ENCODE measurements around the gene SH3PXD2A.
"Not testable (repeated sequence)": the region's sequence is repeated elsewhere in the genome, so short reads cannot be mapped to it uniquely, and the experiment has no call there.

SH3PXD2A gene

DNA sequence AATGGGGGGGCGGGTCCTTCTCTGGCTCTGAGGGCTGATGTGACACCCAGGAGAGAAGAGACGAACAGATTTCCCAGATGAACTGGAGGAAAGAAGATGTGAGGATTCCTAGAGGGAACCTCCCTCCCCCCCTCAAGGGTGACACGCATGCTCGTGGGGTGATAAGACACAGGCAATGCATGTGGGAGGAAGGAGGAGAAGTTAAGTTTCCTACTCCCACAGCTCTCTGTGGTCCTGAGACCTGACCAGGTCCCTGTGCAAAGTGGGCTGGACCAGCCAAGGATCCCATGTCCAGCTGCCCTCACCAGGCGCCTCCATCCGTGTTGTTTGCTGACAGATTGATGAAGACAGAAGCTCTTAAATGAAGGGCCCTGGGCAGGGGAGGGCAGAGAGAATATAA is 112.6 kb downstream of the SH3PXD2A start:
- no peak for DNase-seq

DNA sequence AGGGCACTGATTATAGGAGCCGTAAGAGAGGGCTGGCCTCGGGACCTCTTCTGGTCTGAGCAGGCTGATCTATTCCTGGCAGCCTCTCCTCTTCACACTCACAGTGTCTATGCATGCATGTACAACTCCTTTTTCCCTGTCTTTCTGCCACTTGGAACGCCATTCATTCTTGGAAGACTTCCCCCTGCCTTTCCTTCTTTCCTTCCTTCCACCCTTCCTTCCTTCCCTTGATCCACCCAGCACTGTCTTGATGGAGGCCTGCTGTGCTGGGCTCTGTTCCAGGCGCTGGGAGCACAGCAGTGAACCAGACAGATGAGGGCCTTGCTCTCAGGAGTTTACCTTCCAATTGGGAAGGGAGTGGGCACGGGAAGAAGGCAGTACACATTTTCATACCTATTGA is 114.8 kb downstream of the SH3PXD2A start:
- no peak for DNase-seq

DNA sequence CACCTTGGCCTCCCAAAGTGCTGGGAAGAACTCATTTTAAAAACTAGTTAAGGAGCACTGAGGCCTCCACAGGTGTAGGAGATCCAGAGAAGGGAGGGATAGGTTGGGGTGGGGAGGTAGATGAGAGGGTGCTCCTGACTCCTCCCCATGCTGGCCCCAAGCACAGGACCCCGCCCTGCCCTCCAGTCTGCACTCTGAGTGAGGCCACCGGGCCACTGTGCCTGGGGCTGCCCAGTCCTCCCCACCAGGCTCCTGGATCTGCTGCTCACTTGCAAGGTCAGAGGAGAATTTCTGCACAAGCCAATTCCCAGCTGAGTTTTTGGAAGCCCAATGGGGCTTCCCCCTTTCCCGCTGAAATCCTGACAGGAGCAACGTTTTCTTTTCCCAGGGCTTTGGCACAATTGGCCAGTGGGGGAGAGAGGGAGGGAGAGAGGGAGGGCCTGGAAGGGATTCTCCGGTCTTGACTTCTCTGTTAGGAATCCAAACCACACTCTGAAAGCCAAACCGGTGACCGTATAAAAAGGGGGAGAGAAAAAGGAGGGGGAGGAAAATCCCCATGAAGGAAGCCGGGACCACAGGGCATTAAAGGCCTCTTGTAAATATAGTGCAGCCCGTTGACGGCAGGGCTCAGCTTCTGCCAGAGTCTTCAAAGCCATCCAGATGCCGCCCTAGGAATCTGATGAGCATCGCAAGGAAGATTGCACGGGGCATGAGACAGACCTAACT is 116.2 kb downstream of the SH3PXD2A start:
- peak; percentile 98 for DNase-seq

DNA sequence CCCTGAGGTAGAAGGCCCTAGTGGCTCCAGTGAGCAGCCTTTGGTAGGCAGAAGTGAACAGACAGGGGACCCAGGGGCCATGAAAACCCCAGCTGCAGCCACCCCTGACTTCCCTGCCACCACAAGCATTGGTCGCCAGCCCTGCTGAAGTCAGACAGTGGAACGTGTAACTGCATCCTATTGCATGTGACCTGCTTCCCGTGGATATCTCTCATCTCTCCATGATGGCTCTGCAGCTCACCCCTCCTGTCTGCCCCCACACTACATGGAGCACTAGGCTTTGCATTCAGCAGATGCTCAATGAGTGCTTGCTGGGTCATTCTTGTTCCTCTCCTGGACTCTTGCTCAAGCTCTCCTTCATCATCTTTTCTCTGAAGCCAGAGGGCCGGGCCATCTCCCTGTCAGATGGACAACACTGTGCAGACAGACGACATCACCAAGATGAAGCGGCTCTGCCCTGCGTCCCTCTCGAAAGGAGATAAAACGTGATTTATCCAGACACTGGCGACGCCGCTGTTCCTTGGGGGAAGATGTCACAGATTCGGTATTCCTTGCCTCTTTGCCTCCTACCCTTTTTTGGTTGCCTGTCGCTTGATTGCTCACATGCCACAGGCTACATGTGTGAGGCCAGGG is 117.5 kb downstream of the SH3PXD2A start:
- no peak for DNase-seq

DNA sequence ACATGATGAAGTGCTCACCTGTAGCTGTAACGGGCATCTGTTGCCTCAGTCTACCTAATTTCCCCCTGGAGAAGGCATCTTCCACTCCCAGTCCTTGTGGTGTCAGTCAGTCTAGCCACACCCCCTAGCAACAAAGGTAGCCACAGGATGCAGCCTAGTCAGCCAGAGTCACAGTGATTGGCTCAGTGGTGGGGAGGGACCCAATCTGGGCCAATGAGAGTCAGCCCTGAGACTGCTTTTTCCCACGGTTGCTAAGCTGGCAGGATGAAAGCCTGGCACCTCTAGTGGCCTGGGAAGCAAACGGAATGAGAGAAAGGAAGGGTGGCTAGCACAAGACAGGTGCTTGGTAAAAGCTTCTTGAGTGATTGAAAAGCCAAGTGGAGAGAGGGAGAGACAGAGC is 118.6 kb downstream of the SH3PXD2A start:
- no peak for DNase-seq

DNA sequence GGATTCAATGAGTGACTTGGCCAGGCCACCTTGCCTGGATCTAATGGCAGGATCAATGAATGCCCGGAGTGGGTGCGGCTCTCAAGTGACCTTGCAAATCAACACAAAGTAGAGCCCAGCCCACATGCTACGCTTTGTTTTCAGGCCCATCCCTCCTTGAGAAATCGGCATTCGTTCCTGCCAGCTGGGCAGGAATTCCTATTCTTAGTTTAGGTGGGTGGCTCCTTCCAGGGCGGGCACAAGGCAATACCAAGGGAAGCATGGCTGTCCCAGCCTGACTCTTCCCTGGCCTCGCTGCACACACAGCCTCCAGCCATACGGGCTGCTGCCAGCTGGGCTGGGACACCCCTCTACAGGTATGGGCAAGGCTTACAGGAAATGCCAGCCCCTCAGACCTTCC is 119.3 kb downstream of the SH3PXD2A start:
- no peak for DNase-seq

DNA sequence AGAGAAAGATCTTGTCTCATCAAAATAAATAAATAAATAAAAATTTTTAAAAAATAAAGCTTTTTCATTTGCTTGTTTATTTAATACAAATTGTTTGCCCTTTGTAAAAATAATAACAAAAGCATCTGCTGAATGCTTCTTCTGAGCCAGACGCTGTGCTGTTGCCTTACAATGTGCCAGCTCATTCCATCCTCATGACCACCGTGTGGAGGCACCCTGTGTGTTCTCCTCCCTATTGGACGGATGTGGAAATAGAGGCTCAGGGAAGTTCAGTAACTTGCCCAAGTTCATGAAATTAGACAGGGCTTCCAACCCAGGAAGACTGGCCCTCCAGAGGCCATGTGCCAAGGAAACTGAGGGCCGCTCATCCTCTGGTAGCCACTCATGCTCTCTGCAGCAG is 120.6 kb downstream of the SH3PXD2A start:
- no peak for DNase-seq

DNA sequence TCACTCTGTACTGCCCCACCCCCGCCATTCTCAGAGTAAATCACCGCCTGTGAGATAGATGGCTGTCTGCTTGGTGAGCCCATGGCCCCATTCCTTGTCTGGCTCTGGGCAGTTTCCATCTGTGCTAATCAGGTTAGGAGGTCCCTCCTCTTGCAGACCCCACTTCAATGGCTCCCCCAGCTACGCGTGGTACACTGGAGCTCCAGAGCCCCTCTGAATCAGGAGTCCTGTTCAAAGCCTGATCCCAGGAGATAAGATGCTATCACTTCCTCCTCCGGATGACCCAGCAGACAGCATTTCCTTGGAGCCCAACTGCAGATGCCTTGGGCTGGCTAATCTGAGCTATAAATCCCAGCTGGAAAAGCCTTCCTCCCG is 122.3 kb downstream of the SH3PXD2A start:
- no peak for DNase-seq

DNA sequence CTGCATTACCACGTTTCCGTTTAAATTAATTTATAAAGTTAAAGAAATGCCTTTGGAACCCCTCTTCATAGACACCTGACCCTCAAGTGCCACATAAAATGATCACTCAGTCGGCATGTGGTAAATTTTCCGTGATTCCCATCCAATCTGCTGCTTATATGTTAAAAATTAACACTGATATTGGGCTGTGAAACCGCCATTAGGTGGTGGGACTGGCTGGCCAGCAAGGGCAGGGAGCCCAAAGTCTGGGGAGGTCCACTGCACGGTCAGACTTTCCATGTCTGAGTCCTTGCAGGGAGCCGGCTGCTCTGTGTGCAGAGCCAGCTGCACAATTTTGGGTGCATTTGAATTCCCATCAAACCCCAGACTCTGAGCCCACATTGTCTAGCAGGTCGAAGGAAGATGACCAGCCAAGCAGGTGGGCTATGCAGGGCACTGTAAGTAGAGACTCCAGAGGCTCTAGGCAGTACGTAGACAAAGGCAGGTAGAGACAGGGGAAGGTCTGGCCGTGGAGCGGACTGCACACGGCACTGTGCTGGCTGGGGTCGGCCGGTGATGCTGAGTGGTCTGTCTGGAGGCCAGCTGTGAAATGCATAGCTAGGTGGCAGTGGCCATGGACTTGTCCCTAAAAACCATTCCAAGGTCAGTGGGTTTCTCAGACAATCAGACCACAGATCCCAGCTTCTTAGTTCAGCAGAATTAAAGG is 122.9 kb downstream of the SH3PXD2A start:
- DNase-seq = no peak

DNA sequence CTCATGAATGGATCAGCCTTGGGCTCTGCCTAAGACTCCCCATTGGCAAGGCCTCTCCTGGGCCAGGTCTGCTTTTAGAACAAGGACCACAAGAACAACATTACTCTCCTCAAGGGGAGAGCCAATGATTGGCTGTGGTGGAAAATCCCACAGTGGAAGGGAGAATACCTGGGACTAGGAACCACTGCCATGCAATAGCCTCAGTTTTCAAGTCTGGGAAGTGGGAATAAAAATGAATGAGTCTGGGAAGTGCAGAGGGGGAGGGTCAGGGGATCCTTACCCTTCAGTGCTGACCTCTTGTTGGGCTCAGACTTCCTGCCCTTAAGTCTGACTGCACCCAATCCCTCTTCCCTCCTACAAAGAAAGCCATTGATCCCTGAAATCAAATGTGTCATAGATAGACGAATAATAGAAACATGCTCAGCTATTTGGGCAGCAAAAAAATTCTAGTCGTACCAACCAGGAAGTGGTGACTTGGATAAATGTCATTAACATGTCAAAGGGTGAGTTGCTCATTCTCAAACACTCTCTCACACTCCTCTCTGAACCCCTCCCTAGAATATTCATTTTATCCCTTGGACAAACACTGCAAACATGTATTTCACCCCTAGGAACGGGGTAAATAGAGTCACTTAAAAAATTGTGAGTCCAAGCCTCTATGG is 123.6 kb downstream of the SH3PXD2A start:
- DNase-seq = no peak

DNA sequence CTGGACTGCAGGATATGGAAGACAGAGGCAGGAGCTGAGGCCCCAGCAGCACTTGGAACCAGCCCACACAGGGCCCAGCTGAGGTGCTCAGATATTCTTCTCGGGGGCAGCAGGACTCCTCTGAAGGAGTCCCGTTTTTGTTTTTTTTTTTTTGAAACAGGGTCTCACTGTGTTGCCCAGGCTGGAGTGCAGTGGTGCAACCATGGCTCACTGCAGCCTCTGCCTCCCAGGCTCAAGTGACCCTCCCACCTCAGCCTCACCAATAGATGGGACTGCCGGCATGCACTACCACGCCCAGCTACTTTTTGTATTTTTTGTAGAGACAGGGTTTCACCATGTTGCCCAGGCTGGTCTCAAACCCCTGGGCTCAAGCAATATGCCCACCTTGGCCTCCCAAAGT is 124.3 kb downstream of the SH3PXD2A start:
- not testable (repeated sequence) for DNase-seq

DNA sequence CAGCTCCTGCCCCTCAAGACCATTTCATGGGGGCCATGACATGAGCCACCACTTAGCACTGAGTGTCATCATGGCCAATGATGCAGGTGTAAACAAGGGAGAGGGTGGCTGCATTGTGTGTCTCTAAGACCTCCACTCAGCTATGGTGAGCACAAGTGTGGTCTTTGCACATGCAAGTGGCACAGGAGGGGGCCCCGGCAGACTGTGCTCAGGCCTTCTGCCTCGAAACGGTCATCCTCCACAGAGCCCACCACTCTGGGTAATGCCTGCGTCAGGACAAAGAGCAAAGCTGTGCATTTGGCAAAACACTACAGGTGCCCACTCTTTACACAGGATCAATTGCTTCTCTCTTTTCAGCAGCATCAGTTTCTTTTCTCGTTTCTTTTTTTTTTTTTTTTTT is 125.5 kb downstream of the SH3PXD2A start:
- no peak for DNase-seq

DNA sequence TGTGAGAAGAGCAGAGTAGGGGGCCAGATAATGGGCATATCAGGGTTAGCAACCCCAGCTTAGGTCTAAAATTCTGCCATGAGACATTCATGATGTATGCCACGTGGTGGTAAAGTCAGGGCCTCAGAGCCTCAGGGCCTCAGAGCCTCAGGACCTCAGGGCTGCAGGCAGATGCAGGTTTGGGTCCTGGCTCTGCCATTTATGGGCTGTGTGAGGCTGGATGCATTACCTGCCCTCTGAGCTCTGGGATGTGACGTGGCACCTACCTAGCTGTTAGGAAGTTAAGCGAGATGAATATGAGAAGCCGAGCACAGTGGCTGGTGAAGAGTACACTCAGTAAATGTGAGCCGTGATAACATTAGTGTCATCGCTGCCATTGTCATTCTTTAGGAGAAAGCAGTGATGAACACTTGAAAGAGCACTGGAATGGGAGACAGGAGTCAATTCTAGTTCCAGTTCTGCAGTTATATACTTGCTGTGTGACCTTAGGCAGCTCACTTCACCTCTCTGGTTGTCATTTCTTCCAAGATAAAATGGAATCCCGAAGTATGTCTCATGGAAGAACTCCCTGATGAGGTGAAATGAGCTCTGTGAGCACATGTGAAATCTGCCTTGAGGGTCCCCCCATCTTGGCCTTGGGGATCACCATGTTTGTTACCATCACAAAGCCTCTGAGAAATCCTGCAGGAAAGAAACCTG is 127.2 kb downstream of the SH3PXD2A start:
- no peak for DNase-seq

DNA sequence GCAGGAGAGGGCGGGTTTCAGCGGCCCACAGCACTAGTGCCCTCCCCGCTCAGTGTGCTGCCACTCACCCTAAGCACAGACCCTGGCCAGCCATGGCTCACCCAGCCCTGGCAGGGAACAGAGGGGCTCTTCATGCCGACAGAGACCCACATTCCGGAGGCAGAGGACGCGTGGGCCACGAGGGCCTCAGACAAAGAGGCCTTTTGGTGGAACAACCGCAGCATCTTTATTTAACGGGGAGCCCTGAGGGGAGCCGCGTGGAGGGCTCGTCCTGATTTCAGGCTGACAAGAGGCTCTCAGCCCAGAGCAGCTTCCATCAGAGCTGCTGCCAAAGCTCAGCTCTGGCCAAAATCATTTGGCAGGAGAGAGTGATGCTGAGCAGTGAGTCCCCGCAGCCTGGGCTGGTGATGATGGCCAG is 127.8 kb downstream of the SH3PXD2A start:
- no peak for DNase-seq

DNA sequence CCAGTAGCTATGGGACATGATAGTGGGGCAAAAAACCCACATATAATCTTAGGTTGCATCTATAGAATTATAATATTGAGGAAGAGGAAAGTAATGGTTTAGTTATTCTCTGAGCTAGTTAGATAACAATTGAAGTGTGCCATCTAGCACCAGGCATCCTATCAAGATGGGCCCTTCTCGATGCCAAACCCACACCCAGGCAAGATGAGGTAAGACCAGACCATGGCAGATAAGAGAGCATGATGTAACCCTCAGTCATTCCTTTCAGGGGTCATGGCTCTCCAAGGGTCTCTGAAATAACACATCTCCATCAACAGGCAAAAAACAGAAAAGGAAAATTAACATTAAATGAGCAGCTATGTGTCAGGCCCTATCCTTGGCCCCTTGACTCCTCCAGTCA is 128.7 kb downstream of the SH3PXD2A start:
- no peak for DNase-seq

DNA sequence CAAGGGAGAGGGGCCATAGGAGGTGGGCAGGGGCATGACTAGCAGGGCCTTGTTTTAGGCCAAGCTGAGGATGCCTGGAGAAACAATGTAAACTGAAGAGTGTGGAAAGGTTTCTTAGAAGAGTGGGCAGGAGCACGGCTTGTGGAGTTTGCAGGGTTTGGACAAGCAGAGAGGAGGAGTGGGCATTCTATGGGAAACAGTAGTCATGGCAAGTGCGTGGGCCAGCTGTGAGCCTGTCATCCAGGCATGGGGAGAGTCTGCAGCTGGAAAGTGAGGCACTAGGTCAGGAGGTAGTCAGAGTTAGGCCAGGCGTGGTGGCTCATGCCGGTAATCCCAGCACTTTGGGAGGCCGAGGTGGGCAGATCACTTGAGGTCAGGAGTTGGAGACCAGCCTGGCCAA is 130.1 kb downstream of the SH3PXD2A start:
- DNase-seq = no peak

DNA sequence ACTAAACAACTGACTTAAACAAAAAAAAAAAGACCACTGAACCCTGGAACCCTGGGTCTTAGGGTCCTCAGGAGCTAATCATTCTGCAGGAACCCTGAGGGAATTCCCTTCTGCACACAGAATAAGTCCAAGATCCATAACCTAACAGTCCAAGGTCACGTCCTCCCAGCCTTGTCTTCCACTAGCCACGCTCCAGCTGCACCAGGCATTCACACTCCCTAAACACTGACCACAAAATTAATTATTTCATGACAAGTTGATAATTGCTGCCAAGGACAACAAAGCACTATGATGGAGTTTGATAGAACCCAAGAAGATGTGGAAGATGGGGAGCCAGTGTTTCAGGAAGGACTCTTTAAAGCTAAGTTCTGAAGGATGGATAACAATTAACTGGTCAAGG is 130.6 kb downstream of the SH3PXD2A start:
- DNase-seq = no peak

DNA sequence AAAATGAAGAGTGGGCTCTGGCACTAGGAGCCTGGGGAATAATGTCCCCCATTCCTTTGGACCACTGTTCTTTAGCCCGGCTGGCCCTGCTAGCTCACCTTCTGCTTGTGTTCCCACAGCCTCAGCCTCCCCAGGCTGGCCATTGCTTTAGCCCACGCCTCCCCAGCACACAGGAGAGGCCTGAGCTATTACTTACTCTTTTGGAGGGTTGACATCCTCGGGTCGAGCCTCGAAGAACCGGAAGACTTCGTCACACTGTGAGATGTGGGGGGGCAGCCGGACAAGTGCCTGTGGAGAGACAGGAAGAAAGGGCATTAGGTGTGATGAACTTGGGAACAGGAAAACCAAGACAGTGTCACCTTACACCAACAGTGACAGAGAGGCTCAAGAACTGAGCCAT is 131.3 kb downstream of the SH3PXD2A start:
- no peak for DNase-seq

DNA sequence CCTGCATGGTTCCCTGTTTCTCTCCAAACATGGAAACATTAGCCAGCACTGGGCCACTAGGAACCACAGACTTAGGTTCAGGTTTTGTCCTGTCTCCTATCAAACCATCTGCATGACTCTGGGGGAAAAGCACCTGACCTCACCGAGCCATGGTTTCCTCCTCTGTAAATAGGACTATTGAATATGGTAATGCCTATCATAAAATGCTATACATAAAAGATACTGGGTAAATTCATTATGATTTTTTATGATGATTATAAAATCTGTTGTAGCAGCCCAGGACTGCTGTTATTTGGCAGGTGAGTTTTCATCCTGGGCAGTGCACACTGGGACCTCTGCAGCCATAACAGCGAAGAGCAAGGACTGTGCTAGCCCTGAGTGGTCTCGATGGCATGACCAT is 131.8 kb downstream of the SH3PXD2A start:
- DNase-seq = no peak

DNA sequence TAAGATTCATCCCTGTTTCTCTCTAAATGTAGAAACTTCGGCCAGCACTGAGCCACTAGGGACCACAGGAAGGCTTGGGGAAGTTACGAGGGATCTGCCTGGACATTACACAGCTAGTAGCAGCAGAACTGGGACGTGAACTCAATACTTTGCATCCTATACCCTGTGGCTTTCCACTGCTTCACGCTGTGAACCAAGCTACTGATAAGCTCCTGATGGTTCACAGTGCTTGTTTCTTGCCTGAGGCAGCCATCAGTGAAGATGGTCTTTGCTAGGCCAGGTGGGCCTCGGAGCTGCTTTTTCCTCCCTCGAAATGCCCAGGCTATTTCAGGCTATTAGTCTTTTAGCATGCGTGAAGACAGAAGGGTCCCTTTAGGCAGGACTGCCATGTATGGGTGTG is 132.7 kb downstream of the SH3PXD2A start:
- no peak for DNase-seq

DNA sequence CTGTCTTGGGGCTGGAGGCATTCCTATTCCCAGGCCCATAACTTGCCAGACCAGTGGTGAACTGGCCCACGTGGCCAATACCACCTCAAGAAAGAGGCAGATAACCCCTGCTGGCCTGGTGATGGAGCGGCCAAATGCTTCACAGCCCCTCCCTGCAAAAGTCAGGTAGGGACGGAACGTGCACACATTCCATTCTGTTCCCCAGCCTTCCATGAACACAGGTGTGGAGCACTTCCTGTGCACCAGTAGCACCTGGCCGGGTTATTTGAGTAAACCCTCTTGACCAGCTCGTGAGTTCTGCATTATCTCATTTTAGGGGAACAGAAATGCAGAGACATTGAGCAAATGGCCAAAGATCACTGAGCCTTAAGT is 134.4 kb downstream of the SH3PXD2A start:
- DNase-seq = no peak

DNA sequence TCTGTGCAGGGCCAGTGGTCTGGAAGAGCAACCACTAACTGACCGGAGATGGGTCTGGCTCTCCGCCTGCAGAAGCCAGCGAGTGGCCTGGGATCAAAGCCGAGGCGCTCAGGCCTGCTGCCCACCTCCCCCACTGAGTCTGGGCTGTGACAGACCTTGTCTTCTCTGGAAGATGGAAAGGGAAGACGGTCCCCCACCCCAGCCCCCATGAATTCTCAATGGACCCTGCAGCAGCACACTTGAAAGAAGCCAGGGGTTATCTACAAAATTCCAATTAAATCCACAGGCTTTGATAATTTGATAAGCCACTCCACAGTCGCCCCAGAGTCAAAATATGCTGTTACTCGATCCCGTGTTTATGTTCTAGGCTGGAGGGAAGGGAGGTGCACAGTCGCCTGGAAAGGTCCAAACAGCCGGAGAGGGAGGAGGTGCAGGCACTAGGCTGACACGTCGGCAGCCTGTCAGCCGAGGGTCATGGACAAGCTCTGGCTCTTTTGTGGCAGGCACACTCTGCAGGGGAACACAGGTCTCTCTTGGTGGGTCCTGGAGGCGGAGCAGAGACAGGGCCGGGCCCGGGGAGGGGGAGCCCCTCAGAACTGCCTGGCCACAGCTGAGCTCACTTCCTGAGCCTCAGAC is 134.9 kb downstream of the SH3PXD2A start:
- no peak for DNase-seq

Measured in fibroblast of skin of abdomen (primary cell).